Sigmoid colon (tissue), 3 donors: ENCODE measurements around the gene ERG28.

ENCODE experiments used
- POLR2A ChIP-seq, 2 donors: fragments of 450-650 bp; IDR thresholded peaks; one replicate each; pipeline ENCODE4 v1.6.1; 2016; ENCODE audit warnings: antibody characterized with exemption in 2 of 2, mild to moderate bottlenecking in 2 of 2, moderate library complexity in 2 of 2
- TF ChIP-seq, protein P1 (sequence below), 4 experiments: fragments of 450-650 bp in 3 of 4; fragments of 200-600 bp in 1 of 4; IDR thresholded peaks; one replicate each; pipeline ENCODE4 v1.5.1; 2016 to 2019; ENCODE audit warnings: antibody characterized with exemption in 4 of 4, mild to moderate bottlenecking in 3 of 4, moderate library complexity in 2 of 4

GRCh38 chr14:75630695-75631452, 29.8 kb downstream of the ERG28 start:
- TF ChIP-seq POLR2A (IDR thresholded peaks at IDR 0.05): no peak
- TF ChIP-seq, protein P1, sequence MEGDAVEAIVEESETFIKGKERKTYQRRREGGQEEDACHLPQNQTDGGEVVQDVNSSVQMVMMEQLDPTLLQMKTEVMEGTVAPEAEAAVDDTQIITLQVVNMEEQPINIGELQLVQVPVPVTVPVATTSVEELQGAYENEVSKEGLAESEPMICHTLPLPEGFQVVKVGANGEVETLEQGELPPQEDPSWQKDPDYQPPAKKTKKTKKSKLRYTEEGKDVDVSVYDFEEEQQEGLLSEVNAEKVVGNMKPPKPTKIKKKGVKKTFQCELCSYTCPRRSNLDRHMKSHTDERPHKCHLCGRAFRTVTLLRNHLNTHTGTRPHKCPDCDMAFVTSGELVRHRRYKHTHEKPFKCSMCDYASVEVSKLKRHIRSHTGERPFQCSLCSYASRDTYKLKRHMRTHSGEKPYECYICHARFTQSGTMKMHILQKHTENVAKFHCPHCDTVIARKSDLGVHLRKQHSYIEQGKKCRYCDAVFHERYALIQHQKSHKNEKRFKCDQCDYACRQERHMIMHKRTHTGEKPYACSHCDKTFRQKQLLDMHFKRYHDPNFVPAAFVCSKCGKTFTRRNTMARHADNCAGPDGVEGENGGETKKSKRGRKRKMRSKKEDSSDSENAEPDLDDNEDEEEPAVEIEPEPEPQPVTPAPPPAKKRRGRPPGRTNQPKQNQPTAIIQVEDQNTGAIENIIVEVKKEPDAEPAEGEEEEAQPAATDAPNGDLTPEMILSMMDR (IDR thresholded peaks at IDR 0.05): no peak
